ENCODE measurements around the gene RACGAP1.
A peak's percentile ranks its signal among the peaks of the same experiment; 100 is the strongest.

Gene RACGAP1

GRCh38 chr12:49967042-49967776 lies 58.1 kb downstream of the RACGAP1 start:
- peak; percentile 97 for DNase-seq

- DNase-seq: no peak
Measured at GRCh38 chr12:49966511-49967041, 58.7 kb downstream of the RACGAP1 start.

GRCh38 chr12:49965836-49966235 lies 59.5 kb downstream of the RACGAP1 start:
- no peak for DNase-seq

- no peak for DNase-seq
Measured at GRCh38 chr12:49964849-49965624, 60.3 kb downstream of the RACGAP1 start.

- no peak for DNase-seq
Measured at GRCh38 chr12:49963976-49964815, 61.1 kb downstream of the RACGAP1 start.

GRCh38 chr12:49962861-49963765 lies 62.2 kb downstream of the RACGAP1 start:
- DNase-seq: no peak

- no peak for DNase-seq
Measured at GRCh38 chr12:49961993-49962764, 63.1 kb downstream of the RACGAP1 start.

- DNase-seq: no peak
Measured at GRCh38 chr12:49961111-49961922, 64.0 kb downstream of the RACGAP1 start, which contains the start of gene AQP5. Gene AQP5 (plus strand): TSS chr12:49961872. CDS start chr12:49962018, 146 bp downstream.

- no peak for DNase-seq
Measured at GRCh38 chr12:49960474-49961110, 64.7 kb downstream of the RACGAP1 start.

GRCh38 chr12:49959685-49960473 lies 65.4 kb downstream of the RACGAP1 start:
- DNase-seq: no peak

- DNase-seq: no peak
Measured at GRCh38 chr12:49957570-49957967, 67.7 kb downstream of the RACGAP1 start.

- no peak for DNase-seq
Measured at GRCh38 chr12:49956663-49957569, 68.4 kb downstream of the RACGAP1 start.

GRCh38 chr12:49955899-49956662 lies 69.2 kb downstream of the RACGAP1 start:
- no peak for DNase-seq

GRCh38 chr12:49954863-49955830 lies 70.1 kb downstream of the RACGAP1 start:
- no peak for DNase-seq

All from CD4-positive, alpha-beta T cell treated with Interleukin-17A for 4 hours (primary cell).